Heart left ventricle (tissue), 16 donors: Measurements from ENCODE around the gene CTTNBP2. TPM values are rescaled to one million over a fixed set of nuclear protein-coding genes. Genes with fewer than 3 reads are reported as not detected.

Experiments used
- ATAC-seq, 4 donors: fragments of 200-7000 bp; cut with Tn5 transposase; one replicate each; pipeline ENCODE4 v1.9.1; 2020 to 2022; ENCODE audit warnings: moderate library complexity in 4 of 4, mild to moderate bottlenecking in 3 of 4, moderate number of reproducible peaks in 1 of 4
- DNase-seq, 5 donors: peaks; one replicate each; pipeline ENCODE4 v3.0.0-alpha.2; 2020
- H3K27ac ChIP-seq, 12 donors: fragments of 200-600 bp; sonication (generic) in 4 of 12; one replicate each; pipeline versions ENCODE4 v1.5.0 to v1.8.0; 2016 to 2022; ENCODE audit warnings: mild to moderate bottlenecking in 2 of 12
- H3K27me3 ChIP-seq, 9 donors: fragments of 200-600 bp; sonication (generic) in 2 of 9; one replicate each; pipeline versions ENCODE4 v1.5.1 to v1.8.0; 2016 to 2022; ENCODE audit warnings: mild to moderate bottlenecking in 3 of 9
- H3K36me3 ChIP-seq, 9 donors: fragments of 200-600 bp; sonication (generic) in 2 of 9; one replicate each; pipeline versions ENCODE4 v1.5.0 to v1.8.0; 2018 to 2022; ENCODE audit warnings: mild to moderate bottlenecking in 2 of 9
- H3K4me1 ChIP-seq, 12 donors: fragments of 200-600 bp; sonication (generic) in 4 of 12; one replicate each; pipeline versions ENCODE4 v1.5.0 to v1.8.0; 2016 to 2022; ENCODE audit warnings: mild to moderate bottlenecking in 3 of 12
- H3K4me3 ChIP-seq, 12 donors: fragments of 200-600 bp; sonication (generic) in 4 of 12; one replicate each; pipeline versions ENCODE4 v1.5.0 to v1.8.0; 2017 to 2022; ENCODE audit warnings: mild to moderate bottlenecking in 9 of 12, moderate library complexity in 4 of 12
- H3K9me3 ChIP-seq, 12 donors: fragments of 200-600 bp; sonication (generic) in 4 of 12; one replicate each; pipeline versions ENCODE4 v1.5.0 to v1.8.0; 2016 to 2022; ENCODE audit warnings: mild to moderate bottlenecking in 1 of 12
- CTCF ChIP-seq, 12 donors: fragments of 200-600 bp; sonication (generic) in 4 of 12; IDR thresholded peaks; one replicate each; pipeline versions ENCODE4 v1.5.0 to v1.8.0; 2018 to 2022; ENCODE audit warnings: antibody characterized with exemption in 12 of 12, mild to moderate bottlenecking in 5 of 12
- POLR2A ChIP-seq, 2 donors: fragments of 450-650 bp; IDR thresholded peaks; one replicate each; pipeline ENCODE4 v1.6.1; 2017; ENCODE audit warnings: antibody characterized with exemption in 2 of 2, mild to moderate bottlenecking in 2 of 2, moderate library complexity in 2 of 2
- WGBS, 4 donors: extraction: QIAGEN DNeasy Blood & Tissue Kit in 2 of 4; methylation state at CpG; one replicate each; pipeline versions ENCODE4 v1.1.5 to v1.1.7; 2013 to 2018; 5-methylcytosine and 5-hydroxymethylcytosine counted together
- intact Hi-C, 10 donors: fragments of 100-400 bp; cut with DNase I; formaldehyde crosslinking; loops; one replicate each; pipeline versions ENCODE4 v1.11.1 to v1.14.2; 2022
- polyA plus RNA-seq, 2 donors: library from polyadenylated mRNA; stranded (reverse); fragments of 200-250 nt; gene quantifications; one replicate each; pipeline ENCODE4 v1.2.3, GENCODE V29; 2013
- total RNA-seq, 9 donors: library from RNA; depleted of rRNA in 2 of 9; stranded (reverse); fragments of >200 nt in 2 of 9; fragmentation: NEBNext Ultra II Directional in 3 of 9; extraction: Animal tissue kit (Norgen Biotek cat#: 25700) in 3 of 9; gene quantifications; one replicate each; pipeline versions ENCODE4 v1.1.0 to v1.2.4, GENCODE V29; 2016 to 2023
- donor health status: ischemic (EF 13 %, LVEDD 7.1; RV severe dilation, severe dysfunction).
- donor health status: healthy with polysubstance abuse.
- donor health status: DM: no; HTN: yes; CAD: no.
- donor health status: DM: no; HTN: no; CAD: no.
- donor health status: ischemic (EF 25% LVEDD 6.9; RV normal size, moderate dysfunction).
- donor health status: ischemic (EF 25% LVEDD 5.7; RV mildly dilated, moderate dysfunction).
- donor health status: healthy.
- donor health status: DM: yes; HTN: yes; CAD: no.
- donor health status: ischemic (EF 35%, LVEDD 5.7; RV mildly dilated, moderate dysfunction).
- donor health status: nonischemic (EF 11% LVEDD 7.7; RV severe dilation, severe dysfunction).
- donor health status: DM: yes; HTN: yes; CAD: no.
- donor health status: PGD.
- donor health status: ischemic (EF 29% LVEDD 5.4; RV normal size, mild dysfunction).
- donor health status: nonischemic (EF 23%, LVEDD 6.1; RV moderate dilation, normal function).

The CTTNBP2 gene
- total and polyA plus RNA-seq, 11 donors: 0.31 to 3.9 (median 0.76) TPM

- H3K27ac ChIP-seq: no peak overlapping the region
- intact Hi-C loops: loop anchor here in 7 of 10 donors (2.0 to 10.0 kb wide), 5 partner anchors 57 to 121 kb away; no protein-coding TSS in a partner anchor
- ATAC-seq (no peak), DNase-seq (no peak)
- no peak for TF ChIP-seq POLR2A (IDR thresholded peaks at IDR 0.05)
- TF ChIP-seq CTCF (IDR thresholded peaks at IDR 0.05): no peak
- peaks cover 0 to 25% (median 7%) of the 10 kb centered on the region in 12 donors for H3K4me1 ChIP-seq
- no peaks in the 10 kb centered on the region for H3K9me3 ChIP-seq
- H3K36me3 ChIP-seq: no peaks in the 10 kb centered on the region
- no peak overlapping the region for H3K4me3 ChIP-seq
- peaks cover 0 to 47% (median 0%) of the 10 kb centered on the region in 9 donors for H3K27me3 ChIP-seq
- WGBS, 4 donors: 88 to 94% (median 90%) methylated on average over 4 of the region's 4 CpGs
Measured at GRCh38 chr7:117871401-117871777, 1.9 kb downstream of the CTTNBP2 start.

- Histone ChIP-seq H3K27me3 (peaks cover 0 to 47% (median 0%) of the 10 kb centered on the region in 9 donors), H3K4me3 (no peak overlapping the region)
Measured at GRCh38 chr7:117870448-117871130, 2.7 kb downstream of the CTTNBP2 start.

GRCh38 chr7:117869374-117869773 is 3.9 kb downstream of the CTTNBP2 start:
- Histone ChIP-seq H3K4me3 (no peak overlapping the region), H3K4me1 (peaks cover 0 to 25% (median 7%) of the 10 kb centered on the region in 12 donors), H3K27ac (no peak overlapping the region), H3K27me3 (peaks cover 0 to 38% (median 0%) of the 10 kb centered on the region in 9 donors), H3K36me3 (no peaks in the 10 kb centered on the region), H3K9me3 (no peaks in the 10 kb centered on the region)
- no peak for TF ChIP-seq POLR2A (IDR thresholded peaks at IDR 0.05)
- no peak for TF ChIP-seq CTCF (IDR thresholded peaks at IDR 0.05)
- no peak for DNase-seq
- WGBS, 4 donors: 78 to 83% (median 80%) methylated on average over 2 of the region's 2 CpGs
- ATAC-seq: no peak
- intact Hi-C loops: loop anchor here in 1 of 10 donors (5.0 kb wide), 1 partner anchor 117 kb away; no protein-coding TSS in a partner anchor

More at GRCh38 chr7:117870448-117871130, 2.7 kb downstream of the CTTNBP2 start:
- WGBS, 4 donors: 61 to 73% (median 68%) methylated on average over 6 of the region's 6 CpGs
- Histone ChIP-seq H3K9me3 (no peaks in the 10 kb centered on the region), H3K4me1 (peaks cover 0 to 25% (median 7%) of the 10 kb centered on the region in 12 donors), H3K27ac (no peak overlapping the region), H3K36me3 (no peaks in the 10 kb centered on the region)
- intact Hi-C loops: loop anchor here in 7 of 10 donors (2.0 to 10.0 kb wide), 5 partner anchors 56 to 120 kb away; no protein-coding TSS in a partner anchor
- ATAC-seq: no peak
- no peak for DNase-seq
- no peak for TF ChIP-seq CTCF (IDR thresholded peaks at IDR 0.05)
- TF ChIP-seq POLR2A (IDR thresholded peaks at IDR 0.05): no peak

GRCh38 chr7:117863618-117864017 is 9.6 kb downstream of the CTTNBP2 start:
- Histone ChIP-seq H3K36me3 (peaks cover 0 to 12% (median 0%) of the 10 kb centered on the region in 9 donors), H3K27ac (no peak overlapping the region), H3K9me3 (no peaks in the 10 kb centered on the region), H3K27me3 (peaks cover 0 to 5% (median 0%) of the 10 kb centered on the region in 9 donors), H3K4me3 (no peak overlapping the region), H3K4me1 (peaks cover 0 to 20% (median 2%) of the 10 kb centered on the region in 12 donors)
- TF ChIP-seq CTCF (IDR thresholded peaks at IDR 0.05) (no peak), POLR2A (IDR thresholded peaks at IDR 0.05) (no peak)
- no peak for DNase-seq
- ATAC-seq: no peak
- intact Hi-C loops: no loop called here
- WGBS, 4 donors: 56 to 78% (median 69%) methylated on average over 2 of the region's 2 CpGs
